Fibroblast of pulmonary artery (primary cell): ENCODE measurements around the gene RBM12.

ENCODE experiments used
- DNase-seq: peaks from one replicate; pipeline ENCODE4 v3.0.0-alpha.2; 2010; ENCODE audit warnings: low read depth
- H3K4me3 ChIP-seq: replicated peaks from 2 replicates; pipeline ENCODE4 v1.5.1; 2011; ENCODE audit warnings: low read depth, mild to moderate bottlenecking, control low read depth, low read length, moderate library complexity
- TF ChIP-seq, protein P1 (sequence below): IDR thresholded peaks from 2 replicates; pipeline ENCODE4 v1.5.1; 2011; ENCODE audit warnings: mild to moderate bottlenecking, control low read depth, low read length, inconsistent platforms; ENCODE audit errors: missing control alignments

RBM12 gene

DNA sequence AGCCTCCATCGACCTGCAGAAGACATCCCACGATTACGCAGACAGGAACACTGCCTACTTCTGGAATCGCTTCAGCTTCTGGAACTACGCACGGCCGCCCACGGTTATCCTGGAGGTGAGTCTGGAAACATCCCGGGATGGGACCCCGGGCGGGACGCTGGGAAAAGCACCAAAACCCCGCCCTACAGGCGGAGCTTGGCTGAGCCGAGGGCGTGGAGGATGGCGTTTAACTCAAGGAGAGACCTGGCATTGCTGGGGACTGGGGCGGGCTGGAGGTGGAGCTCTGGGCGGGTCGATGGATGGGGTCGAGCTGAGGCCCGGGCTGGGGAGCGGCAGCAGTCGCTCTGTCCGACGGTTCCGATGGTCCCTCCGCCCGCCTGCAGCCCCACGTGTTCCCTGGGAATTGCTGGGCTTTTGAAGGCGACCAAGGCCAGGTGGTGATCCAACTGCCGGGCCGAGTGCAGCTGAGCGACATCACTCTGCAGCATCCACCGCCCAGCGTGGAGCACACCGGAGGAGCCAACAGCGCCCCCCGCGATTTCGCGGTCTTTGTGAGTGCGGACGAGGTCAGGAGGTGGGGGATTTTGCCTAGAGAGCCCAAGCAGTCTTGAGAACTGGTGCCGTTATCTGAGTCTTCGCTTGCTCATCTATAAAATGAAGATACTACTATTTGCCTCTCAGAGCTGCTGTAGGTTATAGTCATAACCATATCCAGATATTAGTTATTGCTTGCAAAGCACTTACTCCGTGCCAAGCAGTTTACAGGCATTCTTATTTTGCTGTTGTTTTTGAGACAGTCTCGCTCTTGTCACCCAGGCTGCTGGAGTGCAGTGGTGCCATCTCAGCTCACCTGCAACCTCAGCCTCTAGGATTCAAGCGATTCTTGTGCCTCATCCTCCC is 45.3 kb downstream of the RBM12 start:
- H3K4me3 ChIP-seq: peak overlapping the region; percentile 61
- TF ChIP-seq, protein P1, sequence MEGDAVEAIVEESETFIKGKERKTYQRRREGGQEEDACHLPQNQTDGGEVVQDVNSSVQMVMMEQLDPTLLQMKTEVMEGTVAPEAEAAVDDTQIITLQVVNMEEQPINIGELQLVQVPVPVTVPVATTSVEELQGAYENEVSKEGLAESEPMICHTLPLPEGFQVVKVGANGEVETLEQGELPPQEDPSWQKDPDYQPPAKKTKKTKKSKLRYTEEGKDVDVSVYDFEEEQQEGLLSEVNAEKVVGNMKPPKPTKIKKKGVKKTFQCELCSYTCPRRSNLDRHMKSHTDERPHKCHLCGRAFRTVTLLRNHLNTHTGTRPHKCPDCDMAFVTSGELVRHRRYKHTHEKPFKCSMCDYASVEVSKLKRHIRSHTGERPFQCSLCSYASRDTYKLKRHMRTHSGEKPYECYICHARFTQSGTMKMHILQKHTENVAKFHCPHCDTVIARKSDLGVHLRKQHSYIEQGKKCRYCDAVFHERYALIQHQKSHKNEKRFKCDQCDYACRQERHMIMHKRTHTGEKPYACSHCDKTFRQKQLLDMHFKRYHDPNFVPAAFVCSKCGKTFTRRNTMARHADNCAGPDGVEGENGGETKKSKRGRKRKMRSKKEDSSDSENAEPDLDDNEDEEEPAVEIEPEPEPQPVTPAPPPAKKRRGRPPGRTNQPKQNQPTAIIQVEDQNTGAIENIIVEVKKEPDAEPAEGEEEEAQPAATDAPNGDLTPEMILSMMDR: peak; percentile 43
- DNase-seq: peak; percentile 84

DNA sequence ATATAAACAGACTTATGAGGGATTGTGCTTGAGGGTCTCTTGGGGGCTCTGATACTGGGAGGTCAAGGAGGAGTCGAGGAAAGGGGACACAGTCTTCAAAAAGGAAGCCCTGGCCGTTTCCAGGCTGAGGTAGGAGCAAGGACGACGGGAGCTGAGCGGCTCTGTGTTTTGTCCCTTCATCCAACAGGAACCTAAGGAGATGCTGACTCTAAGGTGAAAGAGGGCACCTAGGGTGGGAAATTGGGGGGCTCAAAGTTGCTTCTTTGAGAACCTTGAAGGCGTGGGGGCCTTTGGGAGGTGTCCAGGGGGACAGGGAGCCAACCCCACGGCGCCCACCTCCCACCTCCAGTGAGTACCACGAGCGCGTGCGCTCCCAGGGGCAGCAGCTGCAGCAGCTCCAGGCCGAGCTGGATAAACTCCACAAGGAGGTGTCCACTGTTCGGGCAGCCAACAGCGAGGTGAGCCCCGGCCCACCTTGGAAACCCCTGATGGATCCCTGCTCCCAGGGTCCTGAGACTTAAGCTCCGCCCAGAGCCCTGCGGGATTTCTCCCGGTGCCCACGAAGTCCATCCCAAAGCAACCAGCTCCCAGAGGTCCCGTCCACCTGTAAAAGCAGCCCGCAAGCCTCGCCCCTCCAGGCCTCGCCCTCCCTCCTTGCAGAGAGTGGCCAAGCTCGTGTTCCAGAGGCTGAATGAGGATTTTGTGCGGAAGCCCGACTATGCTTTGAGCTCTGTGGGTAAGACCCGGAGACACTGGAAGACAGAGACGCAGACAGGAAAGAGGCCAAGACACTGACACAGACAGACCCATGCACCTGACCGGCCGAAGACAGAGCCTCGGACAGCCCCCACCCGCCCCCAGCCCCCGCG is 46.2 kb downstream of the RBM12 start:
- H3K4me3 ChIP-seq: peak overlapping the region; percentile 61
- TF ChIP-seq, protein P1: no peak
- DNase-seq: peak; percentile 39

DNA sequence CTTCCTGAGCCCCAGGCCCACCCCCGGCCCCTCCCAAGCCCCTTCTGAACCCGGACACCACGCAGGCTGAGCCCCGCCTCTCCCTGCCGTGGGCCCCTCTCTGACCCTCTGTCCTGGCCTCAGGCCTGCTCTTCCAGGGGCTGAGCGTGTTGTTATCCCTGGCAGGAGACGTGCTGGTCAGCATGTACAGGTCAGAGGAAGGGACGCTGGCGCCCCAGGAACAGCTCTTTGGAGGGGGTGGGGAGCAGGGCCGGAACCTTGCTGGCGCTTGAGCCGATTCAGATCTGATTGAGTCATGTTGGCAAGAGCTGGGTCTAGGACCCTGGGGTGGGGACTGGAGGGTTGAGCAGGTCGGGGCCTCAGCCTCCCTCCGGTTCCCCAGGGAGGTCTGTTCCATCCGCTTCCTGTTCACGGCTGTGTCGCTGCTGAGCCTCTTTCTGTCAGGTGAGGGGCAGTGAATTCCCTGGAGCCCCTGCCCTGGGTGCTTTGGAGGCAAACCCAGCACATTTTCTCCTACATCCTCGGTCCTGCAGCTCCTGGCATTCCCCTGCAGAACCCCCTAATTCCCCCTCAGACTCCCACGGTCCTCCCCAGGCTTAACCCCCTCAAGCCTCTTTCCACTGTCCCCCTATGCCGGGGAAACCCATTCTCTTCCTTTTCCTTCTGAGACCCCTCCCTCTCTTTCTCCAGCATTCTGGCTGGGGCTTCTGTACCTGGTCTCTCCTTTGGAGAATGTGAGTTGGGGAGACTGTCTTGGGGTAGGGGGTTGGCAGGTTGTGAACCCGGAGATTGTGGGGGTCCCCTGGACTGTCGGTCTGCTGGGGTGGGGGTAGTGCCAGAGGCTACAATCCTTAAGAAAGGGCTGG is 47.1 kb downstream of the RBM12 start:
- H3K4me3 ChIP-seq: peak overlapping the region; percentile 61
- peak; percentile 56 for DNase-seq
- TF ChIP-seq, protein P1: peak; percentile 39

DNA sequence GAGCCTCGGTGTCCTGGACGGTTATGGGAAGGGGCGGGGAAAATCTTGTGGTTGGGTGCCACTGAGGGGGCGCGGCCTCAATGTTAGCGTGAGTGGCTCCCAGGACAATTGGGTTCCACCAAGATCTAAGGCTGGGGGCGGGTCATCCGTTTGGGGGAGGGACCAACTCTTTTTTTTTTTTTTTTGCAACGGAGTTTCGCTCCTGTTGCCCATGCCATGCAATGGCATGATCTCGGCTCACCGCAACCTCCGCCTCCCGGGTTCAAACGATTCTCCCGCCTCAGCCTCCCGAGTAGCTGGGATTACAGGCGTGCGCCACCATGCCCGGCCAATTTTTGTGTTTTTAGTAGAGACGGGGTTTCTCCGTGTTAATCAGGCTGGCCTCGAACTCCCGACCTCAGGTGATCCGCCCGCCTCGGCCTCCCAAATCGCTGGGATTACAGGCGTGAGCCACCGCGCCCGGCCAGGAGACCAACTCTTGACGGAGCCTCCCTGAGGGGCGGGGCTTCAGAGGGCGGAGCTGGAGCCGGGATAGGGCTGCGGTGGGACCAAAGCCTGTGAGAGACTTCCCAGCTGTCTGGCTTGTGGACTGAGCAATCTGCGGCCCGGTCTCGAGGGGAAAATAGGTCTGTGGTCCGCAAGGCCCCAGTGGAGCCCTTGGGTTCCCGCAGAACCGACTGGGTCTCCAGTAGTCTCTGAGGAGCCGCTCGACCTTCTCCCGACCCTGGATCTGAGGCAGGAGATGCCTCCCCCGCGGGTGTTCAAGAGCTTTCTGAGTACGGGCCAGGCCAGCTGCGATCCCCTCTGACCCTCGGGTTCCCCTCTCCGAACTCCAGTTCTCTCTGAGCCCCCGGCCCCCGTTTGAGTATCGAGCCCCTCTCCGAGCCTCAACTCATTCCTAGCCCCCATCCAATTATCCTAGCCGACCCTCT is 48.0 kb downstream of the RBM12 start:
- H3K4me3 ChIP-seq: peak overlapping the region; percentile 61
- TF ChIP-seq, protein P1: no peak
- DNase-seq: peak; percentile 100

DNA sequence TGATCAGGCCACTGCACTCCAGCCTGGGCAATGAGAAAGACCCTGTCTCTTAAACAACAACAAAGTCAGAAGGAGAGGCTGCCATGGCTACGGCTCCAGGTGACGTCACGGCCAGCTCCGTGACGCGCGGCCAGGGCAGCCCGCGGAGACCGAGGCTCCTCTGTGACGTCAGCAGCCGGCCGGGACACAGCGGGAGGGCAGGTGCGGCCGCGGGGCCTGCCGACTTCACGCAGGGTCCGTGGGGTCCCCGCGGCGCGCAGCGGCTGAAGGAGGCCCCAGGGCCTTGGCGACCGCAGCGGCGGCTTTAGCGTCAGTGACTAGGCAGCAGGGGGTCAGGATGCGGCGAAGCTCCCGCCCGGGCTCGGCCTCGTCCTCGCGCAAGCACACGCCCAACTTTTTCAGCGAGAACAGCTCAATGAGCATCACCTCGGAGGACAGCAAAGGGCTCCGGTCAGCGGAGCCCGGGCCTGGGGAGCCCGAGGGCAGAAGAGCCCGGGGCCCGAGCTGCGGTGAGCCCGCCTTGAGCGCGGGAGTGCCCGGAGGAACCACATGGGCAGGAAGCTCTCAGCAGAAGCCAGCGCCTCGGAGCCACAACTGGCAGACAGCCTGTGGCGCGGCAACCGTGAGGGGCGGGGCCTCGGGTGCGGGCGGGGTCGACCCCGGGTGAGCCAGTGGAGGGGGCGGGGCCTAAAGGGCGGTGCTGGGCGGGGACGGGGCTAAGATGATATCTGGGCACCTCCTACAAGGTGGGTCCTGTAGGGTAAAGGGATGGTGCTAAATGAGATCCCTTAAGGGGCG is 48.8 kb downstream of the RBM12 start, which contains the start of gene SPAG4:
TSS of gene SPAG4 (plus strand) at position 163 of the 798 bp plus-strand sequence. CDS start at position 338, 175 bp downstream.
- peak; percentile 82 for DNase-seq
- peak within 1 kb of the TSS; percentile 61 for H3K4me3 ChIP-seq
- TF ChIP-seq, protein P1: no peak
